A673 (cell line): ENCODE measurements around the gene IFI16. TPM values are rescaled to one million over a fixed set of nuclear protein-coding genes. Genes with fewer than 3 reads are reported as not detected.

Source experiments
- BruUV-seq: library from RNA; stranded (reverse); fragments of 400-500 nt; replicated peaks from 2 replicates; lab custom pipeline; 2021; lab: Mats Ljungman, UMichigan
- CTCF ChIA-PET: fragments of 300-600 bp; sonication (Branson Sonifier 250); formaldehyde crosslinking; loops from one replicate; lab custom pipeline; 2022; ENCODE audit warnings: antibody characterized with exemption; lab: Charles Lee
- POLR2A ChIA-PET: fragments of 300-600 bp; sonication (Branson Sonifier 250); formaldehyde crosslinking; loops from one replicate; lab custom pipeline; 2022; ENCODE audit warnings: antibody characterized with exemption; ENCODE audit not compliant: low non-redundant PET; lab: Charles Lee
- DNase-seq: peaks from one replicate; pipeline ENCODE4 v3.0.0-alpha.2; 2015; ENCODE audit warnings: low spot score
- H3K27ac ChIP-seq: fragments of 200-600 bp; sonication (generic); 2 replicates; pipeline ENCODE4 v1.5.1; 2016; ENCODE audit warnings: mixed run types, low read depth, mild to moderate bottlenecking, mixed read lengths, antibody characterized with exemption, low read length; ENCODE audit not compliant: poor library complexity, severe bottlenecking
- H3K27me3 ChIP-seq: fragments of 200-600 bp; sonication (generic); replicated peaks from 2 replicates; pipeline ENCODE4 v1.6.1; 2017; ENCODE audit warnings: mixed run types, low read depth, mild to moderate bottlenecking, mixed read lengths, antibody characterized with exemption, low read length; ENCODE audit not compliant: insufficient read depth, poor library complexity
- H3K36me3 ChIP-seq: fragments of 200-600 bp; sonication (generic); 2 replicates; pipeline ENCODE4 v1.6.1; 2016; ENCODE audit warnings: mixed run types, mild to moderate bottlenecking, mixed read lengths, antibody characterized with exemption, low read length; ENCODE audit not compliant: insufficient read depth, poor library complexity, severe bottlenecking
- H3K4me1 ChIP-seq: fragments of 200-600 bp; sonication (generic); 2 replicates; pipeline ENCODE4 v1.6.1; 2017; ENCODE audit warnings: mixed run types, mild to moderate bottlenecking, mixed read lengths, antibody characterized with exemption, low read length; ENCODE audit not compliant: insufficient read depth, poor library complexity, severe bottlenecking
- H3K4me3 ChIP-seq: fragments of 200-600 bp; sonication (generic); 2 replicates; pipeline ENCODE4 v1.5.1; 2016; ENCODE audit warnings: low read depth, mixed run types, mild to moderate bottlenecking, mixed read lengths, low read length; ENCODE audit not compliant: poor library complexity, severe bottlenecking
- H3K9me3 ChIP-seq: fragments of 200-600 bp; sonication (generic); 2 replicates; pipeline ENCODE4 v1.6.1; 2016; ENCODE audit warnings: mixed run types, low read depth, mild to moderate bottlenecking, mixed read lengths, antibody characterized with exemption, low read length; ENCODE audit not compliant: poor library complexity, severe bottlenecking
- CTCF ChIP-seq: fragments of 300-800, 200-600 bp; sonication (generic); conservative IDR thresholded peaks from 2 replicates; pipeline ENCODE4 v1.5.1; 2017; ENCODE audit warnings: low read depth, mild to moderate bottlenecking, antibody characterized with exemption, low read length, moderate library complexity, mixed read lengths
- EZH2 ChIP-seq: fragments of 200-600 bp; sonication (generic); IDR thresholded peaks from 2 replicates; pipeline ENCODE4 v1.6.1; 2017; ENCODE audit warnings: borderline replicate concordance, low read depth, mild to moderate bottlenecking, mixed read lengths, antibody characterized with exemption, low read length; ENCODE audit not compliant: poor library complexity, severe bottlenecking
- intact Hi-C: fragments of 100-400 bp; cut with micrococcal nuclease; formaldehyde crosslinking; loops from one replicate; pipeline ENCODE4 v1.10.0; 2022; ENCODE audit not compliant: unreplicated experiment
- total RNA-seq: library from RNA; stranded (reverse); gene quantifications from 2 replicates; pipeline ENCODE4 v1.2.3, GENCODE V29; 2021

The IFI16 gene
- total RNA-seq, 1 experiment from 2014 or later = 87.4 TPM

GRCh38 chr1:159084152-159084551, 74.4 kb downstream of the IFI16 start:
- TF ChIP-seq EZH2 (no peak), CTCF (no peak)
- no peaks in the 10 kb centered on the region for H3K9me3 ChIP-seq
- H3K4me1 ChIP-seq = no peaks in the 10 kb centered on the region
- H3K27ac ChIP-seq = no peak overlapping the region
- POLR2A ChIA-PET = no interaction called here
- H3K27me3 ChIP-seq = peaks cover 34% of the 10 kb centered on the region
- no peaks in the 10 kb centered on the region for H3K36me3 ChIP-seq
- BruUV-seq = no TSS peak
- no peak overlapping the region for H3K4me3 ChIP-seq
- CTCF ChIA-PET = no interaction called here
- intact Hi-C loops = no loop called here
- DNase-seq = no peak

GRCh38 chr1:159084867-159085266, 75.2 kb downstream of the IFI16 start:
- DNase-seq = no peak
- Histone ChIP-seq H3K9me3 (no peaks in the 10 kb centered on the region), H3K4me1 (no peaks in the 10 kb centered on the region), H3K36me3 (no peaks in the 10 kb centered on the region), H3K27me3 (peaks cover 28% of the 10 kb centered on the region), H3K4me3 (no peak overlapping the region), H3K27ac (no peak overlapping the region)
- POLR2A ChIA-PET = no interaction called here
- CTCF ChIA-PET = no interaction called here
- TF ChIP-seq CTCF (no peak), EZH2 (no peak)
- intact Hi-C loops = no loop called here
- no TSS peak for BruUV-seq

- Histone ChIP-seq H3K4me1 (peaks cover 4% of the 10 kb centered on the region), H3K4me3 (no peak overlapping the region), H3K27me3 (peaks cover 4% of the 10 kb centered on the region), H3K36me3 (no peaks in the 10 kb centered on the region), H3K27ac (no peak overlapping the region), H3K9me3 (no peaks in the 10 kb centered on the region)
- BruUV-seq = no TSS peak
- ChIA-PET CTCF (no interaction called here), POLR2A (no interaction called here)
- intact Hi-C loops = no loop called here
- DNase-seq = no peak
- TF ChIP-seq EZH2 = no peak
- TF ChIP-seq CTCF = no peak
These were observed 78.3 kb downstream of the IFI16 start for GRCh38 chr1:159088050-159088449.
